Neutrophil (primary cell): ENCODE data around the gene CAMK2G.

ENCODE experiments used
- H3K27ac ChIP-seq: fragments of 200-600 bp; sonication (generic); 2 replicates; pipeline ENCODE4 v1.5.1; 2016; ENCODE audit warnings: mild to moderate bottlenecking, moderate library complexity
- H3K27me3 ChIP-seq: fragments of 200-600 bp; sonication (generic); 2 replicates; pipeline ENCODE4 v1.6.0; 2016; ENCODE audit warnings: mild to moderate bottlenecking
- H3K36me3 ChIP-seq: fragments of 200-600 bp; sonication (generic); 2 replicates; pipeline ENCODE4 v1.5.1; 2017
- H3K4me1 ChIP-seq, 2 experiments: fragments of 200-600 bp in 1 of 2; sonication (generic) in 1 of 2; 1 replicate in 1 of 2; 2 replicates in 1 of 2; pipeline versions ENCODE4 v1.5.1 to v1.6.1; 2013 to 2016; ENCODE audit warnings: low read depth in 1 of 2, low read length in 1 of 2, mild to moderate bottlenecking in 1 of 2, moderate library complexity in 1 of 2; ENCODE audit not compliant: control insufficient read depth in 1 of 2, insufficient read depth in 1 of 2
- H3K4me3 ChIP-seq, 2 experiments: fragments of 200-600 bp in 1 of 2; sonication (generic) in 1 of 2; 1 replicate in 1 of 2; 2 replicates in 1 of 2; pipeline ENCODE4 v1.5.1; 2013 to 2016; ENCODE audit warnings: low read depth in 1 of 2, low read length in 1 of 2, mild to moderate bottlenecking in 1 of 2, moderate library complexity in 1 of 2
- H3K9me3 ChIP-seq: fragments of 200-600 bp; sonication (generic); 2 replicates; pipeline ENCODE4 v1.5.1; 2016
- TF ChIP-seq, protein P1 (sequence below): fragments of 200-600 bp; sonication (generic); IDR thresholded peaks from 2 replicates; pipeline ENCODE4 v1.5.1; 2016; ENCODE audit warnings: antibody characterized with exemption

Gene CAMK2G

GRCh38 chr10:73910764-73911552 lies 36.6 kb upstream of the CAMK2G start, which contains the start of gene PLAU:
Gene PLAU (plus strand): TSS chr10:73911132. CDS start chr10:73911556, 424 bp downstream.
- peak within 1 kb of the TSS; percentile 59 to 72 for H3K4me3 ChIP-seq
- H3K27me3 ChIP-seq, result no peaks in the 10 kb centered on the region
- H3K4me1 ChIP-seq, result peaks cover 87 to 90% of the 10 kb centered on the region in 2 experiments
- peak within 1 kb of the TSS; percentile 94 for H3K27ac ChIP-seq
- TF ChIP-seq, protein P1, sequence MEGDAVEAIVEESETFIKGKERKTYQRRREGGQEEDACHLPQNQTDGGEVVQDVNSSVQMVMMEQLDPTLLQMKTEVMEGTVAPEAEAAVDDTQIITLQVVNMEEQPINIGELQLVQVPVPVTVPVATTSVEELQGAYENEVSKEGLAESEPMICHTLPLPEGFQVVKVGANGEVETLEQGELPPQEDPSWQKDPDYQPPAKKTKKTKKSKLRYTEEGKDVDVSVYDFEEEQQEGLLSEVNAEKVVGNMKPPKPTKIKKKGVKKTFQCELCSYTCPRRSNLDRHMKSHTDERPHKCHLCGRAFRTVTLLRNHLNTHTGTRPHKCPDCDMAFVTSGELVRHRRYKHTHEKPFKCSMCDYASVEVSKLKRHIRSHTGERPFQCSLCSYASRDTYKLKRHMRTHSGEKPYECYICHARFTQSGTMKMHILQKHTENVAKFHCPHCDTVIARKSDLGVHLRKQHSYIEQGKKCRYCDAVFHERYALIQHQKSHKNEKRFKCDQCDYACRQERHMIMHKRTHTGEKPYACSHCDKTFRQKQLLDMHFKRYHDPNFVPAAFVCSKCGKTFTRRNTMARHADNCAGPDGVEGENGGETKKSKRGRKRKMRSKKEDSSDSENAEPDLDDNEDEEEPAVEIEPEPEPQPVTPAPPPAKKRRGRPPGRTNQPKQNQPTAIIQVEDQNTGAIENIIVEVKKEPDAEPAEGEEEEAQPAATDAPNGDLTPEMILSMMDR, result no peak
- peaks cover 24% of the 10 kb centered on the region for H3K36me3 ChIP-seq
- no peaks in the 10 kb centered on the region for H3K9me3 ChIP-seq

DNA sequence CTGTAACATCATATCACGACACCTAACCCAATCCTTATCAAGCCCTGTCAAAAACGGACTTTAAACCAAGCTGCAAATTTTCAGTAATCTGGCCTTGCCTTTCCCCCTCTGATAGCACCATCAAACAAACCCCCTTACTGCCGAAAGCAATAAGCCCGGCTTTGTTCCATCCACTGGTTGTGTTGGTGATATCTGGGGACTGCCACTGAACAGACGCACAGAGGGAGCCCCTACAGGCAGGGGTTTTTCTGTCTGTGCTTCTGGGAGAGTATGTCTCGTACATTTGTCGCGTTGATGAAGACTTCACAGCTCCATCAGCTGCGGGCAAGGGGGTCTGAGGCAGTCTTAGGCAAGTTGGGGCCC lies 36.0 kb upstream of the CAMK2G start:
- H3K9me3 ChIP-seq, result no peaks in the 10 kb centered on the region
- H3K4me1 ChIP-seq, result peaks cover 84 to 90% of the 10 kb centered on the region in 2 experiments
- H3K27me3 ChIP-seq, result no peaks in the 10 kb centered on the region
- H3K36me3 ChIP-seq, result peaks cover 24% of the 10 kb centered on the region
- TF ChIP-seq, protein P1, result no peak
- H3K4me3 ChIP-seq, result peak overlapping the region; percentile 59 to 72
- peak overlapping the region; percentile 94 for H3K27ac ChIP-seq

- H3K4me3 ChIP-seq, result peak overlapping the region; percentile 30 to 38
- TF ChIP-seq, protein P1, result no peak
- H3K4me1 ChIP-seq, result peaks cover 79 to 83% of the 10 kb centered on the region in 2 experiments
- peaks cover 17% of the 10 kb centered on the region for H3K36me3 ChIP-seq
- no peaks in the 10 kb centered on the region for H3K27me3 ChIP-seq
- H3K27ac ChIP-seq, result peak overlapping the region; percentile 94
- no peaks in the 10 kb centered on the region for H3K9me3 ChIP-seq
Measured at GRCh38 chr10:73909540-73910115, 35.3 kb upstream of the CAMK2G start.

DNA sequence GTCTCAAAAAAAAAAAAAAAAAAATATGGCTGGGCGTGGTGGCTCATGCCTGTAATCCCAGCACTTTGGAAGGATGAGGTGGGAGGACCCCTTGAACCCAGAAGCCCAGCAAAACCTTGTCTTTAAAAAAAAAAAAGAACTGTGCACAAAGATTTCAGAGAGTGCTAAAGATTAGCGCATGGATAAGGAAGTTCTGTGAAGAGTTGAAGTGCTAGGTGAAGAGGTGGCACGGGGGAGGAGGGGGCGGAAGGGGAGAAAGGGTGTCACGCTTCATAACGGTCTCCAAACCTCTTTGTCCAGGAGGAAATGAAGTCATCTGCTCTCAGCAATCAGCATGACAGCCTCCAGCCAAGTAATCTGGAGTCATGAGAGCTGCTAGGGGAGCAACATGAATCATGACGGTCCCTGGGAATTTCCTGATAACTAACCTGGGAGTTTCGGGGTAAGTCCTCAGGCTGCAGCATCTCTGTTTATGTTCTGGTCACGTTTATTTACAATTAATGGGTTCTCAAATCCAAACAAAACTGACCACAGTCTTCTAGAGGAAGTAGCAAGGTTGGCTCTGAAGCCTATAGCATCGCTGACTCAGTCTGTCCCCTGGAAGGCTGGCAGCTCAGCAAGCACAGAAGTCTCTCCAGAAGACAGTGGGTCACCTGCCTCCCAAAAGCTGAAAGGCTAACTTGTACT lies 34.6 kb upstream of the CAMK2G start:
- TF ChIP-seq, protein P1, result no peak
- no peaks in the 10 kb centered on the region for H3K9me3 ChIP-seq
- H3K4me3 ChIP-seq, result peak overlapping the region; percentile 30 to 38
- H3K27me3 ChIP-seq, result no peaks in the 10 kb centered on the region
- peaks cover 73 to 77% of the 10 kb centered on the region in 2 experiments for H3K4me1 ChIP-seq
- H3K36me3 ChIP-seq, result peaks cover 10% of the 10 kb centered on the region
- H3K27ac ChIP-seq, result peak overlapping the region; percentile 94

DNA sequence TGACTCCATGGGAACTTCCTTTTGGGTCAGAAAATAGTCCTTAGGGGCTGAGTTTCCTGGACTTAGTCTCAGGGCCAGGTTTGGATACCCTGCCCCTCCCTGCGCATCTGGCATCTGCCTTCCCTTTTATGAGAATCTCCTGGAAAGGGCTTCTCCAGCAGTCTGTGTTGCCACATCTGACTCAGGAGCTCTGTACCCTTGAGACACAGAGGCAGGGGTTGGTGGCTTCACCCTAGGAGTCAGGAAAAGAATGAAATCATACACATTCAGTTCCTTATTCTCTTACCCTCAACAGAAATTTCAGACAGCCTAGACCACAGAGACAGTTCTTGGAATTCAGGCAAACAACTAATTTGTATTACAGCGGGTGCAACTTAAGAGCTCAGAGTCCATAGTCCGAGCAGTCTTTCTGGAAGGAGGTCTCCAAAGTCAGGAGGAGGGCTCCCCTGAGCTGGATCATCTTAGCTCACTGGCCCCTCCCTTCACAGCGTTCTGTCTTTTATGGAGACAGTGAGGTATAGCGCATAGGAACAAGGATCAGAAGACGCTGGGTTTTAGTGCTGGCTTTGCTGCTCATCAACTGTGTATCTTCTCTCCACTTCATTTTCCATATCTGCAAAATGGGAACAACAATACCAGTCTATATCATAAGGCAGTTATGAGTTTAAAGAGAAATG lies 33.6 kb upstream of the CAMK2G start:
- TF ChIP-seq, protein P1, result no peak
- H3K27ac ChIP-seq, result peak overlapping the region; percentile 94
- no peaks in the 10 kb centered on the region for H3K9me3 ChIP-seq
- peak overlapping the region; percentile 30 to 38 for H3K4me3 ChIP-seq
- H3K27me3 ChIP-seq, result no peaks in the 10 kb centered on the region
- peaks cover under 1% of the 10 kb centered on the region for H3K36me3 ChIP-seq
- peaks cover 65 to 71% of the 10 kb centered on the region in 2 experiments for H3K4me1 ChIP-seq
